Left lobe of liver (tissue), 2 donors: ENCODE measurements around the gene JOSD2. TPM values are rescaled to one million over a fixed set of nuclear protein-coding genes. Genes with fewer than 3 reads are reported as not detected.

Source experiments
- ATAC-seq: fragments of 200-7000 bp; cut with Tn5 transposase; one replicate; pipeline ENCODE4 v1.9.1; 2020; ENCODE audit warnings: mild to moderate bottlenecking, moderate library complexity
- DNase-seq: peaks from one replicate; pipeline ENCODE4 v3.0.0-alpha.2; 2020; ENCODE audit warnings: low spot score
- total RNA-seq: library from RNA; stranded (reverse); gene quantifications from one replicate; pipeline ENCODE4 v1.2.1, GENCODE V29; 2021
- donor health status: DM: no; HTN: no; CAD: no; lungs with moderate emphysema.
- donor health status: DM: no; HTN: yes; CAD: no.

JOSD2 gene
- 22.8 TPM for total RNA-seq

- peak; percentile 99 for DNase-seq
- ATAC-seq, result peak; percentile 86
Observed at GRCh38 chr19:50511069-50511822, at the start of gene JOSD2. Gene JOSD2 (minus strand): TSS chr19:50511191. CDS start chr19:50510431, 760 bp downstream.

GRCh38 chr19:50559636-50560035, 48.6 kb upstream of the JOSD2 start:
- DNase-seq, result no peak
- no peak for ATAC-seq

GRCh38 chr19:50558449-50558848, 47.5 kb upstream of the JOSD2 start:
- ATAC-seq (no peak), DNase-seq (no peak)

- no peak for ATAC-seq
- no peak for DNase-seq
Observed at GRCh38 chr19:50558039-50558438, 47.0 kb upstream of the JOSD2 start.

- ATAC-seq (no peak), DNase-seq (no peak)
Observed at GRCh38 chr19:50557009-50557613, 46.1 kb upstream of the JOSD2 start.

GRCh38 chr19:50556282-50557008, 45.5 kb upstream of the JOSD2 start:
- DNase-seq, result peak; percentile 58
- peak; percentile 75 for ATAC-seq

- no peak for DNase-seq
Observed at GRCh38 chr19:50555450-50556281, 44.7 kb upstream of the JOSD2 start.

GRCh38 chr19:50555033-50555432, 44.0 kb upstream of the JOSD2 start:
- DNase-seq, result no peak
- no peak for ATAC-seq

More at GRCh38 chr19:50555450-50556281, 44.7 kb upstream of the JOSD2 start:
- ATAC-seq, result no peak

GRCh38 chr19:50554212-50554611, 43.2 kb upstream of the JOSD2 start:
- ATAC-seq, result no peak

GRCh38 chr19:50553134-50553703, 42.2 kb upstream of the JOSD2 start:
- DNase-seq (no peak), ATAC-seq (no peak)

More at GRCh38 chr19:50554212-50554611, 43.2 kb upstream of the JOSD2 start:
- DNase-seq, result no peak

GRCh38 chr19:50552540-50552939, 41.5 kb upstream of the JOSD2 start:
- DNase-seq (no peak), ATAC-seq (no peak)

- DNase-seq (no peak), ATAC-seq (no peak)
Observed at GRCh38 chr19:50551715-50552187, 40.8 kb upstream of the JOSD2 start.

- no peak for DNase-seq
- ATAC-seq, result no peak
Observed at GRCh38 chr19:50551034-50551714, 40.2 kb upstream of the JOSD2 start.

- DNase-seq, result no peak
- no peak for ATAC-seq
Observed at GRCh38 chr19:50550594-50550966, 39.6 kb upstream of the JOSD2 start.

- DNase-seq, result no peak
- no peak for ATAC-seq
Observed at GRCh38 chr19:50549927-50550593, 39.1 kb upstream of the JOSD2 start.

- DNase-seq, result no peak
Observed at GRCh38 chr19:50549059-50549926, 38.3 kb upstream of the JOSD2 start.

GRCh38 chr19:50548191-50549058, 37.4 kb upstream of the JOSD2 start:
- ATAC-seq (no peak), DNase-seq (no peak)

More at GRCh38 chr19:50549059-50549926, 38.3 kb upstream of the JOSD2 start:
- no peak for ATAC-seq
